Sigmoid colon (tissue), 7 donors: Measurements from ENCODE around the gene BCL2L1. TPM values are rescaled to one million over a fixed set of nuclear protein-coding genes. Genes with fewer than 3 reads are reported as not detected.

Source experiments
- DNase-seq: peaks from one replicate; pipeline ENCODE4 v3.0.0-alpha.2; 2019
- H3K27ac ChIP-seq, 4 donors: fragments of 200-600 bp; sonication (generic); one replicate each; pipeline ENCODE4 v1.5.1; 2016 to 2019; ENCODE audit warnings: mild to moderate bottlenecking in 1 of 4
- H3K27me3 ChIP-seq, 3 donors: fragments of 200-600 bp; sonication (generic); one replicate each; pipeline ENCODE4 v1.5.1; 2019; ENCODE audit warnings: mild to moderate bottlenecking in 1 of 3
- H3K36me3 ChIP-seq, 4 donors: fragments of 200-600 bp; sonication (generic); one replicate each; pipeline ENCODE4 v1.5.1; 2016 to 2019
- H3K4me1 ChIP-seq, 4 donors: fragments of 200-600 bp; sonication (generic); one replicate each; pipeline ENCODE4 v1.5.1; 2017 to 2019
- H3K4me3 ChIP-seq, 4 donors: fragments of 200-600 bp; sonication (generic); one replicate each; pipeline ENCODE4 v1.5.1; 2017 to 2019; ENCODE audit warnings: mild to moderate bottlenecking in 2 of 4, moderate library complexity in 1 of 4
- H3K9me3 ChIP-seq, 4 donors: fragments of 200-600 bp in 3 of 4; sonication (generic) in 3 of 4; one replicate each; pipeline versions ENCODE4 v1.5.1 to v1.6.1; 2013 to 2019
- CTCF ChIP-seq, 4 experiments: fragments of 450-650 bp in 3 of 4; fragments of 200-600 bp in 1 of 4; IDR thresholded peaks; one replicate each; pipeline ENCODE4 v1.5.1; 2016 to 2019; ENCODE audit warnings: antibody characterized with exemption in 4 of 4, mild to moderate bottlenecking in 3 of 4, moderate library complexity in 2 of 4
- EP300 ChIP-seq, 4 donors: sonication (generic); formaldehyde crosslinking; IDR thresholded peaks; one replicate each; pipeline ENCODE4 v1.6.1; 2017; ENCODE audit warnings: antibody characterized with exemption in 4 of 4
- POLR2A ChIP-seq, 2 donors: fragments of 450-650 bp; IDR thresholded peaks; one replicate each; pipeline ENCODE4 v1.6.1; 2016; ENCODE audit warnings: antibody characterized with exemption in 2 of 2, mild to moderate bottlenecking in 2 of 2, moderate library complexity in 2 of 2
- POLR2AphosphoS5 ChIP-seq, 4 donors: sonication (generic); formaldehyde crosslinking; IDR thresholded peaks; one replicate each; pipeline ENCODE4 v1.6.1; 2017; ENCODE audit warnings: antibody characterized with exemption in 4 of 4
- WGBS, 2 donors: extraction: QIAGEN DNeasy Blood & Tissue Kit; methylation state at CpG; one replicate each; pipeline ENCODE4 v1.1.7; 2013; 5-methylcytosine and 5-hydroxymethylcytosine counted together
- intact Hi-C: fragments of 100-400 bp; cut with DNase I; formaldehyde crosslinking; loops from one replicate; pipeline ENCODE4 v1.15.1; 2023
- polyA plus RNA-seq, 3 donors: library from polyadenylated mRNA; stranded (reverse); fragments of 200-250 nt; gene quantifications; one replicate each; pipeline ENCODE4 v1.2.3, GENCODE V29; 2013
- total RNA-seq, 4 donors: library from RNA; depleted of rRNA; stranded (reverse); fragments of >200 nt; gene quantifications; one replicate each; pipeline ENCODE4 v1.1.0, GENCODE V29; 2016
- donor health status: healthy with polysubstance abuse.
- donor health status: Bipolar disorder and iron deficiency.
- donor health status: healthy.

BCL2L1 gene
- total and polyA plus RNA-seq, 7 donors: 53.2 to 94.8 (median 71.3) TPM

GRCh38 chr20:31717478-31718201 is 5.0 kb downstream of the BCL2L1 start:
- peaks cover 0 to 31% (median 3%) of the 10 kb centered on the region in 4 donors for H3K36me3 ChIP-seq
- H3K4me1 ChIP-seq: peaks cover 0 to 83% (median 78%) of the 10 kb centered on the region in 4 donors
- H3K27ac ChIP-seq: peak overlapping the region; percentile 51 to 99 (median 74)
- DNase-seq: no peak
- H3K27me3 ChIP-seq: no peaks in the 10 kb centered on the region
- 69 to 78% methylated on average over 6 of the region's 6 CpGs for WGBS, 2 donors
- intact Hi-C loops: no loop called here
- TF ChIP-seq POLR2AphosphoS5 (IDR thresholded peaks at IDR 0.05) (no peak), EP300 (IDR thresholded peaks at IDR 0.05) (no peak), CTCF (IDR thresholded peaks at IDR 0.05) (no peak), POLR2A (IDR thresholded peaks at IDR 0.05) (no peak)
- no peaks in the 10 kb centered on the region for H3K9me3 ChIP-seq
- peak overlapping the region in 1 of 4 donors; percentile 4 for H3K4me3 ChIP-seq

GRCh38 chr20:31716818-31717477 is 5.7 kb downstream of the BCL2L1 start:
- intact Hi-C loops: no loop called here
- H3K4me1 ChIP-seq: peaks cover 0 to 89% (median 83%) of the 10 kb centered on the region in 4 donors
- H3K27ac ChIP-seq: peak overlapping the region; percentile 51 to 99 (median 74)
- TF ChIP-seq EP300 (IDR thresholded peaks at IDR 0.05) (no peak), POLR2A (IDR thresholded peaks at IDR 0.05) (no peak), POLR2AphosphoS5 (IDR thresholded peaks at IDR 0.05) (no peak), CTCF (IDR thresholded peaks at IDR 0.05) (no peak)
- H3K36me3 ChIP-seq: peaks cover 0 to 31% (median 3%) of the 10 kb centered on the region in 4 donors
- peak; percentile 24 for DNase-seq
- no peaks in the 10 kb centered on the region for H3K9me3 ChIP-seq
- no peaks in the 10 kb centered on the region for H3K27me3 ChIP-seq
- H3K4me3 ChIP-seq: peak overlapping the region in 1 of 4 donors; percentile 4
- WGBS, 2 donors: 75 to 79% methylated on average over 5 of the region's 5 CpGs

GRCh38 chr20:31716351-31716750 is 6.3 kb downstream of the BCL2L1 start:
- peak overlapping the region in 1 of 4 donors; percentile 4 for H3K4me3 ChIP-seq
- TF ChIP-seq EP300 (IDR thresholded peaks at IDR 0.05) (no peak), POLR2AphosphoS5 (IDR thresholded peaks at IDR 0.05) (no peak), POLR2A (IDR thresholded peaks at IDR 0.05) (no peak), CTCF (IDR thresholded peaks at IDR 0.05) (no peak)

GRCh38 chr20:31715766-31716165 is 6.9 kb downstream of the BCL2L1 start:
- H3K27ac ChIP-seq: peak overlapping the region; percentile 51 to 99 (median 74)
- intact Hi-C loops: no loop called here
- no peak overlapping the region for H3K4me3 ChIP-seq
- H3K4me1 ChIP-seq: peaks cover 0 to 89% (median 83%) of the 10 kb centered on the region in 4 donors
- 54 to 61% methylated on average over 3 of the region's 3 CpGs for WGBS, 2 donors
- peaks cover 0 to 31% (median 3%) of the 10 kb centered on the region in 4 donors for H3K36me3 ChIP-seq
- H3K9me3 ChIP-seq: no peaks in the 10 kb centered on the region
- no peaks in the 10 kb centered on the region for H3K27me3 ChIP-seq
- DNase-seq: peak; percentile 22
- no peak for TF ChIP-seq CTCF (IDR thresholded peaks at IDR 0.05)
- no peak for TF ChIP-seq POLR2AphosphoS5 (IDR thresholded peaks at IDR 0.05)
- TF ChIP-seq EP300 (IDR thresholded peaks at IDR 0.05): no peak
- no peak for TF ChIP-seq POLR2A (IDR thresholded peaks at IDR 0.05)

More at GRCh38 chr20:31716351-31716750, 6.3 kb downstream of the BCL2L1 start:
- WGBS, 2 donors: 15 to 52% methylated on average over 1 of the region's 1 CpG
- intact Hi-C loops: no loop called here
- H3K36me3 ChIP-seq: peaks cover 0 to 31% (median 3%) of the 10 kb centered on the region in 4 donors
- no peak for DNase-seq
- peak overlapping the region; percentile 51 to 99 (median 74) for H3K27ac ChIP-seq
- H3K4me1 ChIP-seq: peaks cover 0 to 89% (median 83%) of the 10 kb centered on the region in 4 donors
- H3K9me3 ChIP-seq: no peaks in the 10 kb centered on the region
- H3K27me3 ChIP-seq: no peaks in the 10 kb centered on the region
